GM18499 (cell line): Measurements from ENCODE around the gene KCNS1.

Source experiments
- ATAC-seq: cut with Tn5 transposase; IDR thresholded peaks from one replicate; pipeline ENCODE4 v1.9.1; 2021; ENCODE audit warnings: moderate number of reproducible peaks; ENCODE audit not compliant: insufficient read depth, unreplicated experiment

Gene KCNS1

DNA sequence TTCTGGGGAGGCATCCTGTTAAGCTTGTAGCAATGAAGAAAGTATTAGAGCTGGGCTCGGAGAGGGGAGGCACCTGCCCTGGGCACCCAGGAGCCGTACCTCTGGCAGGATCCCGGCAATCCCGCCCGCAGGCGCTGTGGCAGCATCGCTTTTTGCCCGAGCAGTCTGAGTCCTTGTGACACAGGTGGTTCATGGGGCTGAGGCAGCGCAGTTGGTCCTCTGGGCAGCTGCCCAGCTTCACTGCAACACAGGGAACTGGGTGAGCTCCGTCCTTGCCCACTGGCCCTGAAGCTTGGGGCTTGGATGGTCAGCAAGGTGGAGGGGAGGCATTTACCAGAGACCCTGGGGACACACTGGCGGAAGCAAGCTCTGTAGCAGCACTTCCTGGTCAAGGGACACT is 9.4 kb upstream of the KCNS1 start:
- ATAC-seq = no peak

DNA sequence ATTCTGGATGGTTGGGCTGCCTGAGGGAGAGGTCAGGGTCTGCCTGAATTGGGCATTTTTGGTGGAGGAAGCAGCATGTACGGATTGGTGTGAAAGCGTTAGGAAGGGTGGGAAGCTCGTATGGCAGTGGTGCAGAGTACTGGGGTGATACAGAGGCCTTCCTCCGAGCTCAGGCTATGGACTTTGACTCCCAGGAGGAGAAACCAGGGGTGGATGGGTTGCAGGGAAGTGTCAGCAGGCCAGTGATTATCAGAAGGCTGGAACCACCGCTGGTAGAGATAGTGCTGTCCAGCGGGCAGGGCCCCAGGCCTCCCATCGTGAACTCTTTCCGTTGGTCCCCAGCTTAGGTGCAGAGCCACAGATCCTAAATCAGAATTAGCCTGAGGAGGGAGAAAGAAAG is 8.7 kb upstream of the KCNS1 start:
- no peak for ATAC-seq

DNA sequence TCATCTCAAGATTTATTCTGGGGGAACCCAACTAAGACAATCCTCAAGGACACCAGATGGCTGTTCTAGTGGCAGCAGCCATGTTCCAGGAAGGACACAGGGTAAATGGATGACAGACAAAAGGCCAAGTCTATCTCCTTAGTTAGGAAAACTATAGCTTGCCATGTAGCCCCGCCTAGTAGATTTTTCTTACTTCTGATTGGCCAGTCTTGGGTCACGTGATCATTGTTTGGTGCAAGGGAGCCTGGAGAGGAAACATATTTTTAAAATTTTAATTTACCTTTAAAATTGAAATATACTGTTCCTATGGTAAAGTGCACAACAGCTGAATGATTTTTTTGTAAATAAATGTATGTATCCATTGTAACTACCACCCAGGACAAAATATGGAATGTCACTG is 4.4 kb upstream of the KCNS1 start:
- ATAC-seq = no peak

DNA sequence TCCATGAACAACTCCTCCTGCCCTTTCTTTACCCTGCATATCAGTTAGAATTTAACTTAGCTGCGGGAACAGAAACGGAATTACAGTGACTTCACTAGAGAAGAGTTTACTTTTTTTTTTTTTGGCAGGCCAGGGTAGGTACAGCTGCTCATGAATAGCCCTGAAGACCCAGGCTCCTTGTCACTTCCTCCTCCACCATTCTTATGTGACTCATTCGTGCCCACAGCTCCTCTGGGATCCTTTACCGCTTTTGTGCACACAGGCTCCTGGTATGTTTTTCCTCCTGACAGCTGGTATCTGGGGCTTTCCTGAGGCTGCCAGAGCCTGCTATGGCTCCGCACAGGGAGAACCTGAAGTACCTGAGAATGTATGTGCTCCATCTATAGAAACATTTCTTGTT is 3.9 kb upstream of the KCNS1 start:
- ATAC-seq = no peak

DNA sequence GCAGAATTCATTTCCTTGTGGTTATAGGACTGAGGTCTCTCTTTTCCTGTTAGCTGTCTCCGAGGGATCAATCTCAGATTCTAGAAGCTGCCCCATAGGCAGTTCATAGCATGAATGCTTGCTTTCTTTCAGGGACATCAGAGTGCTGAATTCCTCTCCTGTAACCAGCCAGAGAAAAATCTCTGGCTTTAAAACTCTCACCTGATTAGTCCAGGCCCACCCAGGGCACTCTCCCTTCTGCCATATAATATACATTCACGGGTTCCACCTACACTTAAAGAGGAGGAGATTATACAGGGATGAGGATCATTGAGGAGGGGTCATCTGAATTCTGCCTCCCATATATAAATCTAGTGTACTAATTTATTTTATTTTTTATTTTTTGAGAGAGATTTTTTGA is 2.1 kb upstream of the KCNS1 start:
- ATAC-seq = no peak

- no peak for ATAC-seq
These were observed 465 bp upstream of the KCNS1 start for GRCh38 chr20:45101333-45101850.

GRCh38 chr20:45098103-45098773 is 2.7 kb downstream of the KCNS1 start:
- no peak for ATAC-seq

- ATAC-seq = no peak
These were observed 3.3 kb downstream of the KCNS1 start for GRCh38 chr20:45097485-45098102.

DNA sequence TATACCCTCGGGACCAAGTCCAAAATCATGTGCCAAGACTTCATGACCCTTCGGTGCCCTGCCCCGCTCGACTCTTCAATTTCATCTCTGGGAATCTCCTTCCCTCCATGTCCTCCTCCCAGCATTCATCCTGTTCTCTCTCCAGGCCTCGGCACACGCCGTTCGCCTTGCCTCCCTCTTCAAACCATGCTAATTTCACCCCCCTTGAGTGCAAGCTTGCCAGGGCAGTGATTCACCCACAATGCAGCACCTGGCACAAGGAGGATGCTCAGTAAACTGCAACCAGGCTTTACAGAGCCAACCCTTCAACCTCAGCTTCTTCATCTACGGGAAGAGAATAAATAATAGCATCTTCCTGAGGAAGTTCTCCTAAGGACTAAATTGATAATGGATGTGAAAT is 4.1 kb downstream of the KCNS1 start:
- no peak for ATAC-seq

GRCh38 chr20:45095805-45096238 is 5.1 kb downstream of the KCNS1 start:
- no peak for ATAC-seq

DNA sequence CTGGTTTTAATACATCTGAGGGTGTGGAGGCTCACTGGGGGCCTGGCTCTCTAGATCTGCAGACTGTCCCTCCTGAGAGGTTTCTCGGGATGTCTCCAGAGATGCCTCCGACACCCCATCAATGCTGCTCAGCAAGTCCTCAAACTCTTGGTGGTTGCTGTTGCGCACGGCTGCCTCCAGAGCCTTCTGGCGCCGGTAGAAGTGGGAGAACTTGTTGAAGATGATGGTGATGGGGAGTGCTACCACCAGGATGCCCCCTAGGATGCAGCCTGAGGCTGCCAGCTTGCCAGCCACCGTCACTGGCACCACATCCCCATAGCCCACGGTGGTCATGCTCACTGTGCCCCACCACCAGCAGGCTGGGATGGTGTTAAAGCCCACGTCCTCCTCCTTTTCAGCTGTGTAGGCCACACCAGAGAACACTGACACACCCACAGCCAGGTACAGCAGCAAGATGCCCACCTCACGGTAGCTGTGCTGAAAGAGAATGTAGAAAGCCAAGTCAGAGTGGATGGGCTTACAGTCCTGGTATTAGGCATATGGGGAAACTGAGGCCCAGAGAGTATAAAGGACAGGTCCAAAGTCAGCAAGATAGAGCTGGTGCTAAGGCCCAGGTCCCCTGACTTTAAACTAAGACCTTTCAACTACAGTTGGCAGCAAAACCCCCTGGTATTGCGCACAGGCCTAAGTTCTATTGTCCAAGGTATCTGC is 5.9 kb downstream of the KCNS1 start:
- no peak for ATAC-seq

GRCh38 chr20:45094201-45094600 is 6.7 kb downstream of the KCNS1 start:
- no peak for ATAC-seq

DNA sequence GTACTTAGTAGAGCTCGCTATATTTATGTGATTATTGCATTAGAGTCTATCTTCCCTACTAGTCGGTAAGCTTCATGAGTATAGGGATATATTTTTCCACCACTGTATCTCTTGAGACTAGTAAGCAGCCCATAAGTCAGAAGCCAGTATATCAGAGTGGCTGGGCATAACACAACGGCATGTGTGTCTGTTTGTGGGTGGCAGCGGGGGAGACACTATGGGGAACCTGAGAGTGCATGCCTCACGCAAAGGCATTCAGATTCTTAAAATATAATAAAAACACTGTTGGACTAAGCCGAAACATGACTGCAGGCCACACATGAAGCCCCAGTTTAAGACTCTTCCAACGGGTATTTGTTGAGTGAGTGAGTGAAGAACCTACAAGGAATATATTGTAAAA is 8.0 kb downstream of the KCNS1 start:
- no peak for ATAC-seq

DNA sequence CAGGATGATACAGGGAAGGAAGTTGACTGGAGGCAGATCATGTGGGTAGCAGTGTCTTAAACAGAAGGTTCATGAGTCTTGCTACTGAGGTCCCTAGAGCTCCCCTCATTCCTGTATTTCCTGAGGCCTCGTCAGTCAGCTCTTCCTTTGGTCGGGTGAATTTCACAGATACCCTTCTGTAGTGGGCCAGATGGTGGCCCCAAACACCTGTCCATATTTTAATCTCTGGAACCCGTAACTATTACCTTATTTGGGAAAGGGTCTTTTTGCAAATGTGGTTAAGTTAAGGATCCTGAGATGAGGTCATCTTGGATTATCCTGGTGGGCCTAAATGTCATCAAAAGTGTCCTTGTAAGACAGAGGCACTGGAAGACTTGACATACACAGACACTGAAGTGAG is 9.6 kb downstream of the KCNS1 start:
- ATAC-seq = no peak

- no peak for ATAC-seq
These were observed 10.4 kb downstream of the KCNS1 start for GRCh38 chr20:45090481-45090880.

DNA sequence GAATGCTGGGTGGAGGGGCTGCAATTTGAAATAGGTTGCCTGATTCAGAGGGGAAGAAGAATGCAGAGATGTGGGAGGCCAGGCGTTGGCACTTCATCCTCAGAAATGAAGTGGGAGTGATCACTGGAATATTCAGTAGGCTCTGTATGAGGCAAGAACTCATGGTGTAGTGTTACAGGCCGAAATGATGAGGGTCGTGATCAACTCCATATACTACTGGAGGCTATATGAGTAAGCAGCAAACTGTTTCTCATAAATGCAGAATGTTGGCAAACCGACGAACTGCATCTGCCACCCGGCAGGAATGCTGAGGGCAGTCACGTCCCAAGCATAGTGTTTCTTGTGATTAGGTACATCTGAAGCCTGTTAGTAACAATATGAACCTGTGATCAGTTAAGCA is 12.7 kb downstream of the KCNS1 start:
- ATAC-seq = no peak

- no peak for ATAC-seq
These were observed 13.1 kb downstream of the KCNS1 start for GRCh38 chr20:45087814-45088213.

GRCh38 chr20:45087097-45087790 is 13.7 kb downstream of the KCNS1 start:
- ATAC-seq = no peak

- no peak for ATAC-seq
These were observed 15.1 kb downstream of the KCNS1 start for GRCh38 chr20:45085867-45086266.

- ATAC-seq = no peak
These were observed 15.6 kb downstream of the KCNS1 start for GRCh38 chr20:45085289-45085688.

- no peak for ATAC-seq
These were observed 17.8 kb downstream of the KCNS1 start for GRCh38 chr20:45083127-45083526.
